HepG2 (cell line): ENCODE data around the gene PDGFB. TPM values are rescaled to one million over a fixed set of nuclear protein-coding genes. Genes with fewer than 3 reads are reported as not detected.
A peak's percentile ranks its signal among the peaks of the same experiment; 100 is the strongest.

ENCODE experiments used
- ERF ChIP-seq: IDR thresholded peaks from 2 replicates; pipeline ENCODE4 v1.6.1; 2018; ENCODE audit warnings: missing biosample characterization, missing genetic modification reagents
- JUN ChIP-seq: sonication (generic); formaldehyde crosslinking; IDR thresholded peaks from 2 replicates; pipeline ENCODE4 v1.4.0; 2020; ENCODE audit warnings: mild to moderate bottlenecking, missing genetic modification reagents
- KDM6A ChIP-seq: IDR thresholded peaks from 2 replicates; pipeline ENCODE4 v1.6.1; 2016; ENCODE audit warnings: low read depth
- MNT ChIP-seq: fragments of 450-650 bp; IDR thresholded peaks from 2 replicates; pipeline ENCODE4 v1.6.1; 2016
- SIN3B ChIP-seq: fragments of 150-350 bp; IDR thresholded peaks from 2 replicates; pipeline ENCODE4 v1.6.1; 2014; ENCODE audit warnings: low read length
- U2AF1 ChIP-seq: fragments of 200-400 bp; formaldehyde crosslinking; optimal IDR thresholded peaks from 2 replicates; pipeline ENCODE3; 2017; ENCODE audit warnings: mild to moderate bottlenecking, low read depth, low read length
- U2AF2 ChIP-seq: fragments of 200-400 bp; formaldehyde crosslinking; IDR thresholded peaks from 2 replicates; pipeline ENCODE4 v1.6.1; 2017; ENCODE audit warnings: low read depth, mild to moderate bottlenecking, low read length
- ZNF251 ChIP-seq: sonication (generic); formaldehyde crosslinking; IDR thresholded peaks from 2 replicates; pipeline ENCODE4 v1.9.0; 2021; ENCODE audit warnings: mild to moderate bottlenecking, missing genetic modification reagents
- ZNF350 ChIP-seq: sonication (generic); formaldehyde crosslinking; IDR thresholded peaks from 2 replicates; pipeline ENCODE4 v1.4.0; 2020; ENCODE audit warnings: mild to moderate bottlenecking, low read depth, missing genetic modification reagents, borderline replicate concordance
- ZNF446 ChIP-seq: sonication (generic); formaldehyde crosslinking; IDR thresholded peaks from 2 replicates; pipeline ENCODE4 v1.5.0; 2020; ENCODE audit warnings: mild to moderate bottlenecking, missing genetic modification reagents
- ZNF484 ChIP-seq: sonication (generic); formaldehyde crosslinking; IDR thresholded peaks from 2 replicates; pipeline ENCODE4 v1.5.1; 2020; ENCODE audit warnings: mild to moderate bottlenecking, low read depth, missing genetic modification reagents, borderline replicate concordance
- ZNF768 ChIP-seq: sonication (generic); formaldehyde crosslinking; IDR thresholded peaks from 2 replicates; pipeline ENCODE4 v1.4.0; 2020; ENCODE audit warnings: missing genetic modification reagents
- ZNF879 ChIP-seq: sonication (generic); formaldehyde crosslinking; IDR thresholded peaks from 2 replicates; pipeline ENCODE4 v1.8.1; 2023; ENCODE audit warnings: missing genetic modification reagents
- polyA plus RNA-seq, 8 experiments: library from polyadenylated mRNA; depleted of rRNA in 3 of 8; stranded (reverse) in 7 of 8; unstranded in 1 of 8; fragments of >200 nt; fragmentation: Illumina TruSeq in 4 of 8; extraction: Trizol in 4 of 8; gene quantifications; 2 replicates each; pipeline versions ENCODE4 v1.2.1 to v1.2.3, GENCODE V29; 2011 to 2016; ENCODE audit warnings: low read depth in 4 of 8, missing spikeins in 1 of 8, mixed read lengths in 1 of 8; ENCODE audit not compliant: insufficient read depth in 1 of 8
- total RNA-seq, 5 experiments: library from RNA; depleted of rRNA; stranded (reverse); fragments of >200 nt; fragmentation: Illumina TruSeq; extraction: Trizol; gene quantifications; 2 replicates each; pipeline ENCODE4 v1.2.3, GENCODE V29; 2016; ENCODE audit warnings: low read depth in 1 of 5
- TF ChIP-seq, protein P1 (sequence below), 2 experiments: sonication (generic) in 1 of 2; formaldehyde crosslinking in 1 of 2; IDR thresholded peaks; 2 replicates each; pipeline versions ENCODE4 v1.6.1 to v1.9.0; 2014 to 2022; ENCODE audit warnings: antibody characterized with exemption in 1 of 2, borderline replicate concordance in 1 of 2, inconsistent platforms in 1 of 2, low read depth in 1 of 2, missing genetic modification reagents in 1 of 2
- TF ChIP-seq, protein P2 (sequence below), 2 experiments: fragments of 450-650 bp in 1 of 2; sonication (generic) in 1 of 2; formaldehyde crosslinking; IDR thresholded peaks; 2 replicates each; pipeline versions ENCODE4 v1.5.0 to v1.8.0; 2020 to 2022; ENCODE audit warnings: mild to moderate bottlenecking in 1 of 2, missing genetic modification reagents in 1 of 2
- TF ChIP-seq, protein P3 (sequence below): fragments of 450-650 bp; IDR thresholded peaks from 2 replicates; pipeline ENCODE4 v1.6.1; 2017
- TF ChIP-seq, protein P4 (sequence below): IDR thresholded peaks from 2 replicates; pipeline ENCODE4 v1.6.1; 2016; ENCODE audit warnings: low read depth, control low read depth

Gene PDGFB
- total and polyA plus RNA-seq, 2 of the 13 experiments (the other 11 are each of a cell fraction or from before 2014, with no cell fraction given), result 1.4 to 10.1 TPM

- TF ChIP-seq ZNF251 (no peak), ZNF350 (peak; percentile 75), KDM6A (CRISPR knock-in tag) (peak; percentile 63; the same call in 1 of the 2 replicates), ZNF446 (CRISPR knock-in tag) (no peak), ZNF879 (no peak), ZNF768 (no peak), ZNF484 (no peak), ERF (CRISPR knock-in tag) (peak; percentile 94), JUN (no peak), U2AF1 (peak; percentile 13), MNT (peak; percentile 33; the same call in 1 of the 2 replicates), U2AF2 (no peak), SIN3B (no peak)
- TF ChIP-seq, protein P1, sequence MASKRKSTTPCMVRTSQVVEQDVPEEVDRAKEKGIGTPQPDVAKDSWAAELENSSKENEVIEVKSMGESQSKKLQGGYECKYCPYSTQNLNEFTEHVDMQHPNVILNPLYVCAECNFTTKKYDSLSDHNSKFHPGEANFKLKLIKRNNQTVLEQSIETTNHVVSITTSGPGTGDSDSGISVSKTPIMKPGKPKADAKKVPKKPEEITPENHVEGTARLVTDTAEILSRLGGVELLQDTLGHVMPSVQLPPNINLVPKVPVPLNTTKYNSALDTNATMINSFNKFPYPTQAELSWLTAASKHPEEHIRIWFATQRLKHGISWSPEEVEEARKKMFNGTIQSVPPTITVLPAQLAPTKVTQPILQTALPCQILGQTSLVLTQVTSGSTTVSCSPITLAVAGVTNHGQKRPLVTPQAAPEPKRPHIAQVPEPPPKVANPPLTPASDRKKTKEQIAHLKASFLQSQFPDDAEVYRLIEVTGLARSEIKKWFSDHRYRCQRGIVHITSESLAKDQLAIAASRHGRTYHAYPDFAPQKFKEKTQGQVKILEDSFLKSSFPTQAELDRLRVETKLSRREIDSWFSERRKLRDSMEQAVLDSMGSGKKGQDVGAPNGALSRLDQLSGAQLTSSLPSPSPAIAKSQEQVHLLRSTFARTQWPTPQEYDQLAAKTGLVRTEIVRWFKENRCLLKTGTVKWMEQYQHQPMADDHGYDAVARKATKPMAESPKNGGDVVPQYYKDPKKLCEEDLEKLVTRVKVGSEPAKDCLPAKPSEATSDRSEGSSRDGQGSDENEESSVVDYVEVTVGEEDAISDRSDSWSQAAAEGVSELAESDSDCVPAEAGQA (IDR thresholded peaks at IDR 0.05; ENCODE audit: low read depth), result no peak
- TF ChIP-seq, protein P1 (CRISPR knock-in tag; IDR thresholded peaks at IDR 0.05; ENCODE audit: borderline replicate concordance), result no peak
- TF ChIP-seq, protein P2, sequence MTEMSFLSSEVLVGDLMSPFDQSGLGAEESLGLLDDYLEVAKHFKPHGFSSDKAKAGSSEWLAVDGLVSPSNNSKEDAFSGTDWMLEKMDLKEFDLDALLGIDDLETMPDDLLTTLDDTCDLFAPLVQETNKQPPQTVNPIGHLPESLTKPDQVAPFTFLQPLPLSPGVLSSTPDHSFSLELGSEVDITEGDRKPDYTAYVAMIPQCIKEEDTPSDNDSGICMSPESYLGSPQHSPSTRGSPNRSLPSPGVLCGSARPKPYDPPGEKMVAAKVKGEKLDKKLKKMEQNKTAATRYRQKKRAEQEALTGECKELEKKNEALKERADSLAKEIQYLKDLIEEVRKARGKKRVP (CRISPR knock-in tag; IDR thresholded peaks at IDR 0.05), result peak in 1 of 2 experiments; percentile 66; a peak in 1 of 4 replicates
- TF ChIP-seq, protein P3, sequence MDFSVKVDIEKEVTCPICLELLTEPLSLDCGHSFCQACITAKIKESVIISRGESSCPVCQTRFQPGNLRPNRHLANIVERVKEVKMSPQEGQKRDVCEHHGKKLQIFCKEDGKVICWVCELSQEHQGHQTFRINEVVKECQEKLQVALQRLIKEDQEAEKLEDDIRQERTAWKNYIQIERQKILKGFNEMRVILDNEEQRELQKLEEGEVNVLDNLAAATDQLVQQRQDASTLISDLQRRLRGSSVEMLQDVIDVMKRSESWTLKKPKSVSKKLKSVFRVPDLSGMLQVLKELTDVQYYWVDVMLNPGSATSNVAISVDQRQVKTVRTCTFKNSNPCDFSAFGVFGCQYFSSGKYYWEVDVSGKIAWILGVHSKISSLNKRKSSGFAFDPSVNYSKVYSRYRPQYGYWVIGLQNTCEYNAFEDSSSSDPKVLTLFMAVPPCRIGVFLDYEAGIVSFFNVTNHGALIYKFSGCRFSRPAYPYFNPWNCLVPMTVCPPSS, result no peak
- TF ChIP-seq, protein P4, sequence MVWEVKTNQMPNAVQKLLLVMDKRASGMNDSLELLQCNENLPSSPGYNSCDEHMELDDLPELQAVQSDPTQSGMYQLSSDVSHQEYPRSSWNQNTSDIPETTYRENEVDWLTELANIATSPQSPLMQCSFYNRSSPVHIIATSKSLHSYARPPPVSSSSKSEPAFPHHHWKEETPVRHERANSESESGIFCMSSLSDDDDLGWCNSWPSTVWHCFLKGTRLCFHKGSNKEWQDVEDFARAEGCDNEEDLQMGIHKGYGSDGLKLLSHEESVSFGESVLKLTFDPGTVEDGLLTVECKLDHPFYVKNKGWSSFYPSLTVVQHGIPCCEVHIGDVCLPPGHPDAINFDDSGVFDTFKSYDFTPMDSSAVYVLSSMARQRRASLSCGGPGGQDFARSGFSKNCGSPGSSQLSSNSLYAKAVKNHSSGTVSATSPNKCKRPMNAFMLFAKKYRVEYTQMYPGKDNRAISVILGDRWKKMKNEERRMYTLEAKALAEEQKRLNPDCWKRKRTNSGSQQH, result peak; percentile 42; the same call in 1 of the 2 replicates
Observed at GRCh38 chr22:39240831-39241793, 3.7 kb downstream of the PDGFB start (continued).
